Measurements from ENCODE around the gene DOCK4.

The DOCK4 gene

GRCh38 chr7:111749625-111750024 is 456.6 kb downstream of the DOCK4 start:
- H3K36me3 ChIP-seq (ENCODE audit: control insufficient read depth, insufficient read depth, low read length), result no peaks in the 10 kb centered on the region
- no peaks in the 10 kb centered on the region for H3K4me1 ChIP-seq (ENCODE audit: control insufficient read depth, insufficient read depth, low read length)
- H3K27me3 ChIP-seq (ENCODE audit: control insufficient read depth, insufficient read depth, low read length), result no peaks in the 10 kb centered on the region
- H3K4me3 ChIP-seq (ENCODE audit: low read depth, low read length), result no peak overlapping the region
- no peaks in the 10 kb centered on the region for H3K9me3 ChIP-seq (ENCODE audit: control insufficient read depth, insufficient read depth, low read length)
- H3K9ac ChIP-seq (ENCODE audit: low read depth, low read length), result no peak overlapping the region

DNA sequence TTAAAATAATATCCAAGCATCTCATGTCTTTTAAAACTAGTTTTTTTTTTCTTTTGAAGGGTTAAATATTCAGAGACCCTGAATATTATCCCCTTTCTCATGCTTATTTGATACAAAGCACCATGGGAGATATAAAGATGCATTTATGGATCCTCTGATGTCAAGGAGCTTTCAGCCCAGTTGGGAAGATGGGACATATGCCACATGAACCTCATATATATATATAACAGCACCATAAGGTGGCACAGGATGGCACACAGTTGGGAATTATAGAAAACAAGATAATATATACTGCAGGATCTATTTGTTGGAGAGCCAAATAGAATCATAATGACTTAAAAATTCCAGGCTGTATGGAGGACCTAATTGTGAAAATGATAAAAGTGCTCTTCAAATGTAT is 458.5 kb downstream of the DOCK4 start:
- Histone ChIP-seq H3K27me3 (ENCODE audit: control insufficient read depth, insufficient read depth, low read length) (no peaks in the 10 kb centered on the region), H3K36me3 (ENCODE audit: control insufficient read depth, insufficient read depth, low read length) (no peaks in the 10 kb centered on the region), H3K9me3 (ENCODE audit: control insufficient read depth, insufficient read depth, low read length) (no peaks in the 10 kb centered on the region), H3K4me1 (ENCODE audit: control insufficient read depth, insufficient read depth, low read length) (no peaks in the 10 kb centered on the region), H3K4me3 (ENCODE audit: low read depth, low read length) (no peak overlapping the region), H3K9ac (ENCODE audit: low read depth, low read length) (no peak overlapping the region)

- Histone ChIP-seq H3K27me3 (ENCODE audit: control insufficient read depth, insufficient read depth, low read length) (no peaks in the 10 kb centered on the region), H3K9me3 (ENCODE audit: control insufficient read depth, insufficient read depth, low read length) (no peaks in the 10 kb centered on the region), H3K4me3 (ENCODE audit: low read depth, low read length) (no peak overlapping the region), H3K36me3 (ENCODE audit: control insufficient read depth, insufficient read depth, low read length) (no peaks in the 10 kb centered on the region), H3K9ac (ENCODE audit: low read depth, low read length) (no peak overlapping the region), H3K4me1 (ENCODE audit: control insufficient read depth, insufficient read depth, low read length) (no peaks in the 10 kb centered on the region)
Measured at GRCh38 chr7:111746950-111747349, 459.2 kb downstream of the DOCK4 start.

DNA sequence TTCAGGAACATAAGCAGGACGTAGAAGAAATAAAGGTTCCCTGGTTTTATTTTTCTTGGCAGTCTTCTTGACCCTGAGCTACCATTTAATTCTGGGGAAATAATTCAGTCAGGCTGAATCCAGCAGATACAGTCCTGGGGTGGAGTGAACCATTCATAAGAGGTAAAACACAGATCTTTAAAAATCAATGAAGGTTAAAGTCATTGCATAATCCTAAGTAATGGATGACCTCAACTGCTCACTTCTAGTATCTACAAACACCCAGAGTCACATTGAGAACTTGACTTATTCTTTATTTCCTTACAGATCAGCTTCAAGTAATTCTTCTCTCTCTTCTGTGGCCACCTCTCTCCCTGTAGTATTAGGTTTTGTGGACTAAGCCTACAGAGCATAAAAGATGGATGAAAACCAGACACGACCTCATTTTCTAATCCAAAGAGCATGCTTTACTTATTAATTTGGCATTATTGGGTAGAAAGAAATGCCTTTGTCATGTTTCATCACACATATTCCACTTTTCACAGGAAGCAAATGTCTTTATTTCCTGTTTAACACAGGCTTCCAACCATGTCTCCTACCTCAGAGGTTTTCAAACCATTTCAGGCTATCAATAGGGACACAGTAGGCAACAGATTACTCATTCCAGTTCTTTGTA is 461.6 kb downstream of the DOCK4 start:
- H3K27me3 ChIP-seq (ENCODE audit: control insufficient read depth, insufficient read depth, low read length), result no peaks in the 10 kb centered on the region
- no peaks in the 10 kb centered on the region for H3K36me3 ChIP-seq (ENCODE audit: control insufficient read depth, insufficient read depth, low read length)
- no peaks in the 10 kb centered on the region for H3K9me3 ChIP-seq (ENCODE audit: control insufficient read depth, insufficient read depth, low read length)
- H3K9ac ChIP-seq (ENCODE audit: low read depth, low read length), result no peak overlapping the region
- H3K4me3 ChIP-seq (ENCODE audit: low read depth, low read length), result no peak overlapping the region
- no peaks in the 10 kb centered on the region for H3K4me1 ChIP-seq (ENCODE audit: control insufficient read depth, insufficient read depth, low read length)

DNA sequence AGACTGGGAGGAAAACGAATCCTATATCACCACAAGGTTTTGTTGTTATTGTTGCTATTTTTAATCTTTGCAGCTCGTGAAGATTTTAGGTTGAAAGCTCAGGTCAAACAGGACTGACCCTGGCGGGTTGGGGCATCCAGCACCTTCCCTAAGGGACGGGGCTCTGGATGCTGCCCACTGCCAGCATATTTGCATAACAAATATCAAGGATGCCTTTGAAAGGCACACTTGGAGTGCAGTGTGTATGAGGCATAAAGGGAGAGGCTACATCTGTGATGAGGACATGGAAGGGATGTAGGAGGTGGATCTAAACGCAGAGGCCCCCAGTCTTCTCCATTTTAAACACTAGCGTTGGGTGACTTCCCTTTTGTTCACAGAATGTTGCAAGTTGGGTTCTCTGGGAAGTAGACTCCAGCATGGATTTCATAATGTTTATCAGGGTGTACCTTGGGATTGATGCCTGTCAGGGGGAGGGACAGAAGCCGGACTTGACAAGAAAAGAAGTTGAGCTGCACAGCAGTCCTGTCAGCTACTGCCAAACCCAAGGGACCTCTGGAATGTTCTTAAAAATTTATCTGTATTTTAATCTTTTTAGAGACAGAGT is 462.9 kb downstream of the DOCK4 start:
- Histone ChIP-seq H3K9me3 (ENCODE audit: control insufficient read depth, insufficient read depth, low read length) (no peaks in the 10 kb centered on the region), H3K9ac (ENCODE audit: low read depth, low read length) (no peak overlapping the region), H3K27me3 (ENCODE audit: control insufficient read depth, insufficient read depth, low read length) (no peaks in the 10 kb centered on the region), H3K36me3 (ENCODE audit: control insufficient read depth, insufficient read depth, low read length) (no peaks in the 10 kb centered on the region), H3K4me1 (ENCODE audit: control insufficient read depth, insufficient read depth, low read length) (no peaks in the 10 kb centered on the region), H3K4me3 (ENCODE audit: low read depth, low read length) (no peak overlapping the region)

GRCh38 chr7:111741811-111742240 is 464.4 kb downstream of the DOCK4 start:
- H3K4me3 ChIP-seq (ENCODE audit: low read depth, low read length), result no peak overlapping the region
- H3K36me3 ChIP-seq (ENCODE audit: control insufficient read depth, insufficient read depth, low read length), result no peaks in the 10 kb centered on the region
- H3K9me3 ChIP-seq (ENCODE audit: control insufficient read depth, insufficient read depth, low read length), result no peaks in the 10 kb centered on the region
- no peaks in the 10 kb centered on the region for H3K4me1 ChIP-seq (ENCODE audit: control insufficient read depth, insufficient read depth, low read length)
- H3K27me3 ChIP-seq (ENCODE audit: control insufficient read depth, insufficient read depth, low read length), result no peaks in the 10 kb centered on the region
- H3K9ac ChIP-seq (ENCODE audit: low read depth, low read length), result no peak overlapping the region

DNA sequence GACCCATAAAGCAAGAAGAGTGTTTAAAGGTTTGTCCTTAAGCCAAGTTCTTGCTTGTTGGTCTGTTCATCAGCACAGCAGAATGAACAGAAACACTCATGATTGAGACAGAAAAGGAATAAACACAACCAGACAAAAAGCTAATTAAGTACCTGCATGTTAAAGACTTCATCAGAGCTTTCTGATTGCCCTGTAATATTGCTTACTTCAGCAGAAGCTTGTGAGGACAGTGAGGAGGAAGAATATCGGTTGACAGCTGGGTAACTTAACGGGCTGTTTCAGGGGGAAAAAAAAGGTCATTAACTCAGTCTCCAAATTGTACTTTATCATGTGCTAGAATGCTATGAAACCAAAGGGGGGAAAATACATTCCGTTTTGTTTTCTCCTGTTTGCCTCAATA is 465.3 kb downstream of the DOCK4 start:
- H3K36me3 ChIP-seq (ENCODE audit: control insufficient read depth, insufficient read depth, low read length), result no peaks in the 10 kb centered on the region
- H3K9me3 ChIP-seq (ENCODE audit: control insufficient read depth, insufficient read depth, low read length), result no peaks in the 10 kb centered on the region
- no peaks in the 10 kb centered on the region for H3K27me3 ChIP-seq (ENCODE audit: control insufficient read depth, insufficient read depth, low read length)
- H3K4me3 ChIP-seq (ENCODE audit: low read depth, low read length), result no peak overlapping the region
- H3K4me1 ChIP-seq (ENCODE audit: control insufficient read depth, insufficient read depth, low read length), result no peaks in the 10 kb centered on the region
- no peak overlapping the region for H3K9ac ChIP-seq (ENCODE audit: low read depth, low read length)

DNA sequence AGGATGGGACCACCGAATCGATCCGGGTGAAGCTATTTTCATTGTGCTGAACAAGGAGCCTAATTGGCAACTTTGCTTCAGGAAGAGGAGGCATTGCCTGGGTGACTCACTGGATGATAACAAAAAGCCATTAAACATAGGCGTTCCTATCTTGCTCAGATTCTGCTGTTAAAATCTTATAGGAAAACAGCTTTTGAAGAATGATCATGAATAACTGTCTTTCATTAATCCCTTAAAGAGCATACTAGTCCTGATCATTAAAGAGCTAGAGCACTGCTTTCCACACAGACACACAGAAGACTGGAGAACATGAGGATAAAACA is 469.7 kb downstream of the DOCK4 start:
- Histone ChIP-seq H3K36me3 (ENCODE audit: control insufficient read depth, insufficient read depth, low read length) (peaks cover 2% of the 10 kb centered on the region), H3K9ac (ENCODE audit: low read depth, low read length) (no peak overlapping the region), H3K4me3 (ENCODE audit: low read depth, low read length) (no peak overlapping the region), H3K9me3 (ENCODE audit: control insufficient read depth, insufficient read depth, low read length) (no peaks in the 10 kb centered on the region), H3K27me3 (ENCODE audit: control insufficient read depth, insufficient read depth, low read length) (no peaks in the 10 kb centered on the region), H3K4me1 (ENCODE audit: control insufficient read depth, insufficient read depth, low read length) (no peaks in the 10 kb centered on the region)

DNA sequence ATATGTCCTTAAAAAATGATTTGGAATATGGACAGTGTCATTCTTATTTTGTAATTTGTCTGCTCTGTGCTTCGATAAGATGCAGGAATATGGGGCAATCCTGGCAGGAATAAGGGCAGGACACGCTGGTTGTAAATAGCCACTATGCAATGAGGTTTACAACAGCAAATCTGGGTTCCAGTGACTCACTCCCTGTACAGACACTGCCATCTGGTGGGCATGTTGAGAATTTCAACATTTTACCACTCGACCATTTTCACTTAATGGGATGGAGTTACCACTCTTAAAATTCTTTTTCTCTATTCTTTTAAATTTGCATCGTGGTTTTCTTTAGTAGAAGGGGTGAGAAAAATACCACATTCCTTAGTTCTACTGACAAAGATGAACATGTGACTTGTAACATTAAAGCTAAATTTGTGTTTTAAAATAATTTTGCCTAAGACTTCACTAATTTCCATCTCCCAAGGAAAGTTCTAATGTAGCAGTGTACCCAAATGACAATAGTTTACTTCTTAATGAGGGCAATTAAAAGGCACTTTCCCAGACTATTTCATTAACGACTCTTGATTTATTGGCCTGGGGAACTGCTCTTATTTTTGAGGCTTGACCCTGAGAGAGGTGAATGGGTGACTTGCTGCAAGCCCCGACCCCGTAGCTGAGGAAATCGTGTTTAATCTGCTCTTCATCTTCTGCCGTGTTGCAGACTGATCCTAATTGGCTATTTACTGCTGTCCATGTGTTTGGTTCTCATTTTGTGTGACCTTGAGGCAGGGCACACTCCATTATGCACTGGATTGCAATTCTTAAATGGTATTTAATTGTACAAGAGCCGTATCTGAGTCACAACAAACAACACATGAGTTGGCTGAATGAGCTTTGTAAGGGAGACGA is 470.3 kb downstream of the DOCK4 start:
- Histone ChIP-seq H3K36me3 (ENCODE audit: control insufficient read depth, insufficient read depth, low read length) (peaks cover 2% of the 10 kb centered on the region), H3K9me3 (ENCODE audit: control insufficient read depth, insufficient read depth, low read length) (no peaks in the 10 kb centered on the region), H3K9ac (ENCODE audit: low read depth, low read length) (no peak overlapping the region), H3K4me1 (ENCODE audit: control insufficient read depth, insufficient read depth, low read length) (no peaks in the 10 kb centered on the region), H3K27me3 (ENCODE audit: control insufficient read depth, insufficient read depth, low read length) (no peaks in the 10 kb centered on the region), H3K4me3 (ENCODE audit: low read depth, low read length) (no peak overlapping the region)

DNA sequence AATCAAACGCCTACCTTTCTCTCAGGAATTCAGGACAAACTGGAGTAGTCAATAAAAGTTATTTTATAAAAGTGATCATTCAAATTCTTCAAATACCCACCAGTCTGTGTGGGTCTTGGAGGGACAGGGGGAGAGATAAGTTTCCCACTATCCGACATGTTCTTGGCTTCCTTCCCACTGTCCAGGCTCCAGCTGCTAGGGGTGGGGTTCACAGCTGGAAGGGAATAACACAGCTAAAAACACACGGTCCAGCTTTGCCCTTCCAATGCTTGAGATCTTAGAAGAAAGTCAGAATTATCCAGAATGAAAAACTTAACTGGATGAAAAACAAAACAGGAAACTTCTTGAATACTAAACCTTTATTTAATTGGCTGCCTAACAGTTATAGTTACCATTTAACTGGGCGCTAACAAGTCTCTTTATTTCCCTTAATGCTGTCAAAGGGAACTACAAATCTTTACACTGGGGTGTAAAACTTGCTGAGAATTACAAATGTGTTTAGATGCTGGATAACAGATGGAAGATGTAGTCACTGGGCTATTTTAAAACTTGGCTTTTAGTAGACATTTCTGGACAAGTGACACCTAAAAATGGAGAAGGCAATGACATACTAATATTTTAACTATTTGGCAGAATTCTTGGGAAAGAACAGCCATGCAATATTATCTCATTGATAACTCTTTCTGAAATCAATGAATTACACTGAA is 471.1 kb downstream of the DOCK4 start:
- H3K9me3 ChIP-seq (ENCODE audit: control insufficient read depth, insufficient read depth, low read length), result no peaks in the 10 kb centered on the region
- no peak overlapping the region for H3K9ac ChIP-seq (ENCODE audit: low read depth, low read length)
- no peaks in the 10 kb centered on the region for H3K27me3 ChIP-seq (ENCODE audit: control insufficient read depth, insufficient read depth, low read length)
- no peak overlapping the region for H3K4me3 ChIP-seq (ENCODE audit: low read depth, low read length)
- no peaks in the 10 kb centered on the region for H3K4me1 ChIP-seq (ENCODE audit: control insufficient read depth, insufficient read depth, low read length)
- peaks cover 2% of the 10 kb centered on the region for H3K36me3 ChIP-seq (ENCODE audit: control insufficient read depth, insufficient read depth, low read length)

- Histone ChIP-seq H3K36me3 (ENCODE audit: control insufficient read depth, insufficient read depth, low read length) (peaks cover 2% of the 10 kb centered on the region), H3K4me3 (ENCODE audit: low read depth, low read length) (no peak overlapping the region), H3K4me1 (ENCODE audit: control insufficient read depth, insufficient read depth, low read length) (no peaks in the 10 kb centered on the region), H3K9me3 (ENCODE audit: control insufficient read depth, insufficient read depth, low read length) (no peaks in the 10 kb centered on the region), H3K27me3 (ENCODE audit: control insufficient read depth, insufficient read depth, low read length) (no peaks in the 10 kb centered on the region), H3K9ac (ENCODE audit: low read depth, low read length) (no peak overlapping the region)
Measured at GRCh38 chr7:111732923-111733322, 473.3 kb downstream of the DOCK4 start.
